GM18861 (cell line): ENCODE results near the gene UTP18.
"Not testable (repeated sequence)": the region's sequence is repeated elsewhere in the genome, so short reads cannot be mapped to it uniquely, and the experiment has no call there.

Source experiments
- ATAC-seq: cut with Tn5 transposase; IDR thresholded peaks from one replicate; pipeline ENCODE4 v1.9.1; 2021; ENCODE audit not compliant: unreplicated experiment

Gene UTP18

GRCh38 chr17:51258756-51259563 is 1.4 kb upstream of the UTP18 start:
- ATAC-seq: no peak

GRCh38 chr17:51259564-51260236 is 646 bp upstream of the UTP18 start, which contains the start of gene MBTD1:
TSS of gene MBTD1 (minus strand) at chr17:51260049. CDS start at chr17:51225161, 34,888 bp downstream.
- ATAC-seq: peak; percentile 74

- no peak for ATAC-seq
These were observed 948 bp downstream of the UTP18 start for GRCh38 chr17:51261024-51261963.

GRCh38 chr17:51263006-51263405 is 2.7 kb downstream of the UTP18 start:
- ATAC-seq: no peak

GRCh38 chr17:51264466-51264865 is 4.1 kb downstream of the UTP18 start:
- ATAC-seq: not testable (repeated sequence)

- no peak for ATAC-seq
These were observed 9.6 kb downstream of the UTP18 start for GRCh38 chr17:51269991-51270390.

GRCh38 chr17:51270636-51271035 is 10.3 kb downstream of the UTP18 start:
- no peak for ATAC-seq

- ATAC-seq: no peak
These were observed 12.5 kb downstream of the UTP18 start for GRCh38 chr17:51272812-51273211.

- no peak for ATAC-seq
These were observed 15.0 kb downstream of the UTP18 start for GRCh38 chr17:51275381-51275780.

- no peak for ATAC-seq
These were observed 18.8 kb downstream of the UTP18 start for GRCh38 chr17:51279183-51279582.

GRCh38 chr17:51287412-51287811 is 27.1 kb downstream of the UTP18 start:
- no peak for ATAC-seq

- ATAC-seq: no peak
These were observed 29.4 kb downstream of the UTP18 start for GRCh38 chr17:51289696-51290111.

- ATAC-seq: not testable (repeated sequence)
These were observed 34.0 kb downstream of the UTP18 start for GRCh38 chr17:51294338-51294737.

- no peak for ATAC-seq
These were observed 38.4 kb downstream of the UTP18 start for GRCh38 chr17:51298508-51299371.

GRCh38 chr17:51299859-51300258 is 39.5 kb downstream of the UTP18 start:
- ATAC-seq: no peak

GRCh38 chr17:51305182-51305581 is 44.8 kb downstream of the UTP18 start:
- no peak for ATAC-seq

GRCh38 chr17:51312003-51312402 is 51.7 kb downstream of the UTP18 start:
- not testable (repeated sequence) for ATAC-seq

- ATAC-seq: no peak
These were observed 58.8 kb downstream of the UTP18 start for GRCh38 chr17:51319186-51319585.

- ATAC-seq: no peak
These were observed 62.2 kb downstream of the UTP18 start for GRCh38 chr17:51322390-51323029.

- ATAC-seq: no peak
These were observed 65.1 kb downstream of the UTP18 start for GRCh38 chr17:51325471-51325870.
